Measurements from ENCODE around the gene GABRA5.

The GABRA5 gene

DNA sequence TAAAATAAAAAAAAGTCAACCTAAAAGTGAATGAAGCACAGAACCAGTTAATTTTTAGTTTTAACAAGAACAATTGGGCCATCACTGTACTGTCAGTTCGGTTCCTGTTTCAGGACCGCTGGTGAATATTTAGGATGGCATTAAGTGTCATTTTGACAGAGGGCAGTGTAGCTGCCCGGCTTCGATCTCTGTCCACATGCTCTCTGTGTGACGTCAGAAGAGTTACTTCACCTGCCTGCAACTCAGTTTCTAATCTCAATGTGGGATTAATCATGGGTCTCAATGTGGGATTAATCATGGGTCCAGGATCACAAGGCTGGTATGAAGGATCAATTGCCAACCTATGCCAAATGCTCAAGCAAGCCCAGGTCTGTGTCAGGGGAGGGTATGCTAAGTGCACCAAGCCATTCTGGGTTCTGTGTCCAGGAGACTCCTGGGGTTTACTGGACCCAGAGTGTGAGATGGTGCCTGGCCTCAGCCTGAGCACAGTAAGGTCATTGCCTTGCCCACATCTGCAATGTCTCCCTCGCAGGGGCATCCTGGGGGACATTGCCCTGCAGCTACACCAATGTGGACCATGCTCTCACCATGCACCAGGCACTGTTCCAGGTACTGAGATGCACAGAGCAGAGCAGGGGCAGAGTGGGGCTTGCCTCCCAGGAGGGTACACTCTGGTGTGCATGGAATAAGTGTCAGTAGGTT lies 8.1 kb downstream of the GABRA5 start:
- no peaks in the 10 kb centered on the region for H3K4me1 ChIP-seq (ENCODE audit: insufficient read depth, low read length, poor library complexity, severe bottlenecking)
- H4K20me1 ChIP-seq (ENCODE audit: insufficient read depth, low read length, poor library complexity, severe bottlenecking) = no peaks in the 10 kb centered on the region
- no peaks in the 10 kb centered on the region for H3F3A ChIP-seq (ENCODE audit: low read depth)
- no peak overlapping the region for H3K4me2 ChIP-seq (ENCODE audit: low read depth, low read length, poor library complexity, severe bottlenecking)
- H3K4me3 ChIP-seq (ENCODE audit: low read length, poor library complexity, severe bottlenecking) = no peak overlapping the region
- H3K27me3 ChIP-seq (ENCODE audit: insufficient read depth, low read length, poor library complexity, severe bottlenecking) = no peaks in the 10 kb centered on the region
- H2AFZ ChIP-seq (ENCODE audit: low read length) = no peak overlapping the region
- TF ChIP-seq, protein P1, sequence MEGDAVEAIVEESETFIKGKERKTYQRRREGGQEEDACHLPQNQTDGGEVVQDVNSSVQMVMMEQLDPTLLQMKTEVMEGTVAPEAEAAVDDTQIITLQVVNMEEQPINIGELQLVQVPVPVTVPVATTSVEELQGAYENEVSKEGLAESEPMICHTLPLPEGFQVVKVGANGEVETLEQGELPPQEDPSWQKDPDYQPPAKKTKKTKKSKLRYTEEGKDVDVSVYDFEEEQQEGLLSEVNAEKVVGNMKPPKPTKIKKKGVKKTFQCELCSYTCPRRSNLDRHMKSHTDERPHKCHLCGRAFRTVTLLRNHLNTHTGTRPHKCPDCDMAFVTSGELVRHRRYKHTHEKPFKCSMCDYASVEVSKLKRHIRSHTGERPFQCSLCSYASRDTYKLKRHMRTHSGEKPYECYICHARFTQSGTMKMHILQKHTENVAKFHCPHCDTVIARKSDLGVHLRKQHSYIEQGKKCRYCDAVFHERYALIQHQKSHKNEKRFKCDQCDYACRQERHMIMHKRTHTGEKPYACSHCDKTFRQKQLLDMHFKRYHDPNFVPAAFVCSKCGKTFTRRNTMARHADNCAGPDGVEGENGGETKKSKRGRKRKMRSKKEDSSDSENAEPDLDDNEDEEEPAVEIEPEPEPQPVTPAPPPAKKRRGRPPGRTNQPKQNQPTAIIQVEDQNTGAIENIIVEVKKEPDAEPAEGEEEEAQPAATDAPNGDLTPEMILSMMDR (conservative IDR thresholded peaks at IDR 0.05; ENCODE audit: low read length) = no peak
- no peak for TF ChIP-seq EZH2phosphoT487 (IDR thresholded peaks at IDR 0.05; ENCODE audit: borderline replicate concordance)
- H3K36me3 ChIP-seq (ENCODE audit: insufficient read depth, low read length) = no peaks in the 10 kb centered on the region
- H3K79me2 ChIP-seq (ENCODE audit: insufficient read depth, low read length) = no peaks in the 10 kb centered on the region
- no peaks in the 10 kb centered on the region; the same call in 1 of the 2 replicates for H3K9me3 ChIP-seq (ENCODE audit: insufficient read depth, low read depth, low read length)
- H3K9ac ChIP-seq (ENCODE audit: low read depth, low read length, poor library complexity, severe bottlenecking) = no peak overlapping the region
- H3K9me2 ChIP-seq (replicated peaks; ENCODE audit: low read depth, low read length) = no peaks in the 10 kb centered on the region

DNA sequence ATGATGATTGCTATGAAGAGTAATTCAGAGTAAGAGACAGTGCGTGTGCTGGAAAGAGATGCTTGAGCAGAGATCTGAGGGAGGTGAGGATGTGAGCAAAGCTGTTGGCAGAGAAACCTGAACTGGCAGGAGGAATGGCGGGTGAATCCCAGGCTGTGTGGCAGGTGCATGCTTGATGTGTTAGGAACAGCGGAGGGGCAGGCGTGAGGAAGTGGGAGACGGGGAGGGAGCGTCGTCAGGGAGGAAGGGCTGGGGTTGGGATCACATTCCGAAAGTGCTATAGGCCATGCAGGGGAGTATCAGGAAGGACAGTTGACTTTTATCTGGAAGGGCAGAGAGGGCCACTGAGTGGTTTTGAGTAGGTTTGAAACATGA lies 8.6 kb downstream of the GABRA5 start:
- Histone ChIP-seq H3F3A (ENCODE audit: low read depth) (no peaks in the 10 kb centered on the region), H3K4me3 (ENCODE audit: low read length, poor library complexity, severe bottlenecking) (no peak overlapping the region)

DNA sequence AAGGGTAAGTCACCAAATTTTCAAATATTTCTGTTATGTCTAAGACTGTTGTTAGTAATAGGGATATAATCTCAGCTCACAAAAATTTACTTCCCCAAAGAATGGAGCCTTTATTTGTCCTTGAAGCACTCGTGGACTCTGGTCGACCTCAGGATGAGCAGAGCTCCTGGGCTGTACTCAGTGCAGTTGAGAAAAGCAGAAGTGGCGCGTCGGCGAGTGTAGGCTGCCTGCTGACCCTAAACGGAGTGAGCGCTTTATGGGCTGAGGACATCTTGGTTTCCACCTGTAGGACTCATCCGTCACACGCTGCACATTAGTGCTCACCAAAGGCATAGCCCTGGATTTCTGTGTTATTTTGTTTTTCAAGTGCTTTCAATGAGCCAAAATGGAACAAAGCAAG lies 11.0 kb downstream of the GABRA5 start:
- no peak for TF ChIP-seq EZH2phosphoT487 (IDR thresholded peaks at IDR 0.05; ENCODE audit: borderline replicate concordance)
- TF ChIP-seq, protein P1 (conservative IDR thresholded peaks at IDR 0.05; ENCODE audit: low read length) = no peak
- Histone ChIP-seq H3K4me3 (ENCODE audit: low read length, poor library complexity, severe bottlenecking) (no peak overlapping the region), H2AFZ (ENCODE audit: low read length) (no peak overlapping the region), H3K9ac (ENCODE audit: low read depth, low read length, poor library complexity, severe bottlenecking) (no peak overlapping the region), H3K4me1 (ENCODE audit: insufficient read depth, low read length, poor library complexity, severe bottlenecking) (no peaks in the 10 kb centered on the region), H3K9me2 (replicated peaks; ENCODE audit: low read depth, low read length) (no peaks in the 10 kb centered on the region), H3K36me3 (ENCODE audit: insufficient read depth, low read length) (no peaks in the 10 kb centered on the region), H3F3A (ENCODE audit: low read depth) (no peaks in the 10 kb centered on the region), H3K27me3 (ENCODE audit: insufficient read depth, low read length, poor library complexity, severe bottlenecking) (no peaks in the 10 kb centered on the region), H3K9me3 (ENCODE audit: insufficient read depth, low read depth, low read length) (no peaks in the 10 kb centered on the region; the same call in 1 of the 2 replicates), H3K4me2 (ENCODE audit: low read depth, low read length, poor library complexity, severe bottlenecking) (no peak overlapping the region), H3K79me2 (ENCODE audit: insufficient read depth, low read length) (no peaks in the 10 kb centered on the region), H4K20me1 (ENCODE audit: insufficient read depth, low read length, poor library complexity, severe bottlenecking) (no peaks in the 10 kb centered on the region)

More for the DNA sequence above, 8.6 kb downstream of the GABRA5 start:
- no peaks in the 10 kb centered on the region for H3K79me2 ChIP-seq (ENCODE audit: insufficient read depth, low read length)
- no peak overlapping the region for H2AFZ ChIP-seq (ENCODE audit: low read length)
- no peaks in the 10 kb centered on the region for H3K36me3 ChIP-seq (ENCODE audit: insufficient read depth, low read length)
- H3K9ac ChIP-seq (ENCODE audit: low read depth, low read length, poor library complexity, severe bottlenecking) = no peak overlapping the region
- H3K27me3 ChIP-seq (ENCODE audit: insufficient read depth, low read length, poor library complexity, severe bottlenecking) = no peaks in the 10 kb centered on the region
- H3K9me3 ChIP-seq (ENCODE audit: insufficient read depth, low read depth, low read length) = no peaks in the 10 kb centered on the region; the same call in 1 of the 2 replicates
- H3K9me2 ChIP-seq (replicated peaks; ENCODE audit: low read depth, low read length) = no peaks in the 10 kb centered on the region
- no peak overlapping the region for H3K4me2 ChIP-seq (ENCODE audit: low read depth, low read length, poor library complexity, severe bottlenecking)
- H4K20me1 ChIP-seq (ENCODE audit: insufficient read depth, low read length, poor library complexity, severe bottlenecking) = no peaks in the 10 kb centered on the region
- no peaks in the 10 kb centered on the region for H3K4me1 ChIP-seq (ENCODE audit: insufficient read depth, low read length, poor library complexity, severe bottlenecking)
- no peak for TF ChIP-seq EZH2phosphoT487 (IDR thresholded peaks at IDR 0.05; ENCODE audit: borderline replicate concordance)
- TF ChIP-seq, protein P1 (conservative IDR thresholded peaks at IDR 0.05; ENCODE audit: low read length) = no peak

Data from Loucy (cell line).